ENCODE results near the gene PECR. TPM values are rescaled to one million over a fixed set of nuclear protein-coding genes. Genes with fewer than 3 reads are reported as not detected.

PECR gene
- total and polyA plus RNA-seq, 2 donors (not counting 1 experiment from before 2014, with no cell fraction given), result 9.5 to 16.5 TPM

DNA sequence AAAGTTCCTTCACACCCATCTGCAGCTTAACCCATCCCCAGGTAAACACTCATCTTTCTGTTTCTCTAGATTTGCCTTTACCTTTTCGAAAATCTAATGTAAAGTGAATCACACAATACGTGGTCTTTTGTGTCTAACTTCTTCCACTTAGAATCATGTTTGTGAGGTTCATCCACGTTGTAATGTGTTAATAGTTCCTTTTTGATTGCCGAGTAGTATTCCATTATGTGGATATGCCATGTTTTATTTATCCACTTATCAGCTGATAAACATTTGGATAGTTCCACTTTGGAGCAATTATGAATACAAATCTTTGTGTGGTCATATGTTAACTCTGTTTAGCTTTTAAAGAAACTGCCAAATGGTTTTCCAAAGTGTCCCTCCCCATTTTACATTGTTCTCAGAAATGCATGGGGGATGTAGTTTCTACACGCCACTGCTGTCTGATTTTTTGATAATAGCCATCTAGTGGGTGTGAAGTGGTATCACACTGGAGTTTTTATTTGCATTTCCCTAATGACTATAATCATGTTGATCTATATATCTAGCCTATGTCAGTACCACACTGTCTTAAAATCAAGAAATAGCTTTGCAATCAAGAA, 22.3 kb downstream of the PECR start:
- Histone ChIP-seq H2AFZ (ENCODE audit: insufficient read depth, low read depth, low read length, poor library complexity, severe bottlenecking) (no peak overlapping the region), H3K27me3 (replicated peaks in 1 of 4; ENCODE audit: control extremely low read depth in 1 of 4, control insufficient read depth in 3 of 4, insufficient read depth in 4 of 4, low read length in 3 of 4) (no peaks in the 10 kb centered on the region), H3K79me2 (ENCODE audit: control insufficient read depth, insufficient read depth, low read length) (no peaks in the 10 kb centered on the region), H3K4me2 (replicated peaks; ENCODE audit: low read depth, low read length, poor library complexity, severe bottlenecking) (no peak overlapping the region), H3K4me3 (ENCODE audit: control extremely low read depth in 1 of 5, extremely low read depth in 1 of 5, insufficient read depth in 1 of 5, low read depth in 2 of 5, low read length in 4 of 5) (no peak overlapping the region), H3K4me1 (ENCODE audit: control insufficient read depth in 2 of 2, insufficient read depth in 2 of 2, low read length in 2 of 2) (peaks cover 17 to 19% of the 10 kb centered on the region in 2 donors), H3K27ac (ENCODE audit: low read length in 2 of 2) (no peak overlapping the region), H3K9me3 (ENCODE audit: control extremely low read depth in 1 of 3, control insufficient read depth in 2 of 3, insufficient read depth in 1 of 3, low read length in 2 of 3) (no peaks in the 10 kb centered on the region), H3K9ac (ENCODE audit: low read length) (no peak overlapping the region), H4K20me1 (ENCODE audit: control insufficient read depth, insufficient read depth, low read length, poor library complexity, severe bottlenecking) (no peaks in the 10 kb centered on the region), H3K36me3 (replicated peaks in 1 of 2; ENCODE audit: control extremely low read depth in 1 of 2, control insufficient read depth in 1 of 2, extremely low read depth in 1 of 2, insufficient read depth in 2 of 2, low read length in 1 of 2) (peaks cover under 1 to 1% of the 10 kb centered on the region in 2 experiments)
- DNase-seq (no peak), ATAC-seq (ENCODE audit: low read depth) (no peak)
- H3K4me1 Mint-ChIP-seq, result peaks cover 34% of the 10 kb centered on the region
- H3K27ac Mint-ChIP-seq, result peak overlapping the region; percentile 43
- TF ChIP-seq EZH2 (IDR thresholded peaks at IDR 0.05; ENCODE audit: borderline replicate concordance, insufficient read depth, low read depth, low read length, poor library complexity, severe bottlenecking), result no peak
- TF ChIP-seq, protein P1, sequence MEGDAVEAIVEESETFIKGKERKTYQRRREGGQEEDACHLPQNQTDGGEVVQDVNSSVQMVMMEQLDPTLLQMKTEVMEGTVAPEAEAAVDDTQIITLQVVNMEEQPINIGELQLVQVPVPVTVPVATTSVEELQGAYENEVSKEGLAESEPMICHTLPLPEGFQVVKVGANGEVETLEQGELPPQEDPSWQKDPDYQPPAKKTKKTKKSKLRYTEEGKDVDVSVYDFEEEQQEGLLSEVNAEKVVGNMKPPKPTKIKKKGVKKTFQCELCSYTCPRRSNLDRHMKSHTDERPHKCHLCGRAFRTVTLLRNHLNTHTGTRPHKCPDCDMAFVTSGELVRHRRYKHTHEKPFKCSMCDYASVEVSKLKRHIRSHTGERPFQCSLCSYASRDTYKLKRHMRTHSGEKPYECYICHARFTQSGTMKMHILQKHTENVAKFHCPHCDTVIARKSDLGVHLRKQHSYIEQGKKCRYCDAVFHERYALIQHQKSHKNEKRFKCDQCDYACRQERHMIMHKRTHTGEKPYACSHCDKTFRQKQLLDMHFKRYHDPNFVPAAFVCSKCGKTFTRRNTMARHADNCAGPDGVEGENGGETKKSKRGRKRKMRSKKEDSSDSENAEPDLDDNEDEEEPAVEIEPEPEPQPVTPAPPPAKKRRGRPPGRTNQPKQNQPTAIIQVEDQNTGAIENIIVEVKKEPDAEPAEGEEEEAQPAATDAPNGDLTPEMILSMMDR (IDR thresholded peaks at IDR 0.05), result peak; percentile 55
- ChIA-PET POLR2A (interaction anchor here (1.2 to 2.2 kb wide), 2 partner anchors 22 to 50 kb away, joined by 3 to 7 read pairs; partner anchors contain the start of genes PECR, TMEM169 and XRCC5), CTCF (interaction anchor here (0.6 to 2.9 kb wide), 7 partner anchors 9 to 55 kb away, joined by 3 to 14 read pairs (median 4); partner anchors contain the start of genes PECR and TMEM169)
- WGBS (ENCODE audit: insufficient coverage), result 100% methylated on average over 1 of the region's 5 CpGs
- peak overlapping the region; percentile 23 for H3K4me3 Mint-ChIP-seq
- intact Hi-C loops (cut with micrococcal nuclease), result loop anchor here (2.0 to 5.0 kb wide), 4 partner anchors 21 to 747 kb away; partner anchors contain the start of genes ATIC, PECR, SMARCAL1 and TMEM169
- H3K27me3 Mint-ChIP-seq, result no peaks in the 10 kb centered on the region
- H3K9me3 Mint-ChIP-seq (ENCODE audit: insufficient read depth), result no peaks in the 10 kb centered on the region

DNA sequence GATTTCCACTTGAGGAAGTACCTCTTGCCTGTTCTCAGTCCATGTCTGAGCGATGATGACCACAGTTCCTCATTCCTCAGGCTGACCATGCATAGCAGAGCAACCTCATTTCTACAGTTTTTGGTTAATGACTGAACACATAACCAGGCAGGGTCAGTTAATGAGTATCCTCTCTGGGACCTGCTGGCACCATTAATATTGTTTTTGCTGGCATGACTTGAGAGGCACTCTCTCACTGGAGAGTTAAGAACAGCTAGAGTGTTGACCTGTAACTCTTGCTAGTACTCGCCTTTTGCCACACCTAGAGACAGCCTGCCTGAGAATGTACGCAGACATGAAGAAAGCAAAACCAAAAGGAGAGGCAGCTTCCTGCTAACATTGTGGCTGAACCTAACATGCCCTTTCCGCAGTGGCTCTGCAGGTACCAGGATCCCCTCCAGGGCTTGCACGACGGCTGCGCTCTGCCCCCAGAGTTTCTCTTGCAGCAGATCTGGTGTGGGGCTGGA, 23.9 kb downstream of the PECR start:
- Histone ChIP-seq H2AFZ (ENCODE audit: insufficient read depth, low read depth, low read length, poor library complexity, severe bottlenecking) (peak overlapping the region; percentile 66), H4K20me1 (ENCODE audit: control insufficient read depth, insufficient read depth, low read length, poor library complexity, severe bottlenecking) (no peaks in the 10 kb centered on the region), H3K4me3 (ENCODE audit: control extremely low read depth in 1 of 5, extremely low read depth in 1 of 5, insufficient read depth in 1 of 5, low read depth in 2 of 5, low read length in 4 of 5) (peak overlapping the region; percentile 13 to 58 (median 50)), H3K9ac (ENCODE audit: low read length) (peak overlapping the region; percentile 58), H3K79me2 (ENCODE audit: control insufficient read depth, insufficient read depth, low read length) (no peaks in the 10 kb centered on the region), H3K9me3 (ENCODE audit: control extremely low read depth in 1 of 3, control insufficient read depth in 2 of 3, insufficient read depth in 1 of 3, low read length in 2 of 3) (no peaks in the 10 kb centered on the region), H3K4me1 (ENCODE audit: control insufficient read depth in 2 of 2, insufficient read depth in 2 of 2, low read length in 2 of 2) (peaks cover 17 to 19% of the 10 kb centered on the region in 2 donors), H3K36me3 (replicated peaks in 1 of 2; ENCODE audit: control extremely low read depth in 1 of 2, control insufficient read depth in 1 of 2, extremely low read depth in 1 of 2, insufficient read depth in 2 of 2, low read length in 1 of 2) (no peaks in the 10 kb centered on the region), H3K27me3 (replicated peaks in 1 of 4; ENCODE audit: control extremely low read depth in 1 of 4, control insufficient read depth in 3 of 4, insufficient read depth in 4 of 4, low read length in 3 of 4) (no peaks in the 10 kb centered on the region), H3K4me2 (replicated peaks; ENCODE audit: low read depth, low read length, poor library complexity, severe bottlenecking) (peak overlapping the region; percentile 73), H3K27ac (ENCODE audit: low read length in 2 of 2) (peak overlapping the region; percentile 93 to 95)
- Mint-ChIP-seq H3K4me3 (peak overlapping the region; percentile 84), H3K4me1 (peaks cover 34% of the 10 kb centered on the region), H3K9me3 (ENCODE audit: insufficient read depth) (no peaks in the 10 kb centered on the region), H3K27me3 (no peaks in the 10 kb centered on the region), H3K27ac (peak overlapping the region; percentile 98)
- ChIA-PET CTCF (interaction anchor here (0.6 to 2.9 kb wide), 3 partner anchors 24 to 56 kb away, joined by 3 to 10 read pairs (median 5); partner anchors contain the start of genes PECR and TMEM169), POLR2A (interaction anchor here (1.0 to 2.2 kb wide), 2 partner anchors 24 to 52 kb away, joined by 4 to 7 read pairs; partner anchors contain the start of genes PECR, TMEM169 and XRCC5)
- intact Hi-C loops (cut with micrococcal nuclease), result loop anchor here (1.0 to 5.0 kb wide), 6 partner anchors 23 to 745 kb away; partner anchors contain the start of genes ATIC, PECR, SMARCAL1 and TMEM169
- no peak for TF ChIP-seq EZH2 (IDR thresholded peaks at IDR 0.05; ENCODE audit: borderline replicate concordance, insufficient read depth, low read depth, low read length, poor library complexity, severe bottlenecking)
- TF ChIP-seq, protein P1 (IDR thresholded peaks at IDR 0.05), result no peak
- DNase-seq (peak; percentile 79), ATAC-seq (ENCODE audit: low read depth) (peak; percentile 92)
- WGBS (ENCODE audit: insufficient coverage), result 16% methylated on average over 3 of the region's 7 CpGs

Measured in B cell (primary cell).